Ishikawa (cell line): Measurements from ENCODE around the gene NONO.

Experiments used
- CEBPB ChIP-seq: IDR thresholded peaks from 2 replicates; pipeline ENCODE4 v1.6.1; 2012
- FOXM1 ChIP-seq: IDR thresholded peaks from 2 replicates; pipeline ENCODE4 v1.6.1; 2012; ENCODE audit warnings: low read depth, borderline replicate concordance
- MAX ChIP-seq: IDR thresholded peaks from 2 replicates; pipeline ENCODE4 v1.6.1; 2012
- NFIC ChIP-seq: IDR thresholded peaks from 2 replicates; pipeline ENCODE4 v1.6.1; 2012
- RAD21 ChIP-seq: IDR thresholded peaks from 2 replicates; pipeline ENCODE4 v1.6.1; 2012; ENCODE audit warnings: low read depth
- REST ChIP-seq: IDR thresholded peaks from 2 replicates; pipeline ENCODE4 v1.6.1; 2012; ENCODE audit warnings: low read depth, mild to moderate bottlenecking
- TAF1 ChIP-seq: IDR thresholded peaks from 2 replicates; pipeline ENCODE4 v1.6.1; 2012; ENCODE audit warnings: low read depth, mild to moderate bottlenecking
- TEAD4 ChIP-seq: IDR thresholded peaks from 2 replicates; pipeline ENCODE4 v1.6.1; 2012
- USF1 ChIP-seq: IDR thresholded peaks from 2 replicates; pipeline ENCODE4 v1.6.1; 2012
- YY1 ChIP-seq: IDR thresholded peaks from 2 replicates; pipeline ENCODE4 v1.6.1; 2012; ENCODE audit warnings: low read depth
- ZBTB7A ChIP-seq: IDR thresholded peaks from 2 replicates; pipeline ENCODE4 v1.6.1; 2012; ENCODE audit warnings: low read depth

The NONO gene

GRCh38 chrX:71326394-71326793 is 43.0 kb downstream of the NONO start:
- no peak for TF ChIP-seq MAX
- no peak for TF ChIP-seq TAF1
- no peak for TF ChIP-seq YY1
- TF ChIP-seq TEAD4: no peak
- no peak for TF ChIP-seq USF1
- TF ChIP-seq NFIC: no peak
- TF ChIP-seq CEBPB: no peak
- TF ChIP-seq FOXM1: no peak
- no peak for TF ChIP-seq RAD21
- TF ChIP-seq REST: no peak
- no peak for TF ChIP-seq ZBTB7A
